Psoas muscle (tissue), 8 donors: ENCODE measurements around the gene NUBP2. TPM values are rescaled to one million over a fixed set of nuclear protein-coding genes. Genes with fewer than 3 reads are reported as not detected.

Experiments used
- ATAC-seq, 4 donors: fragments of 200-7000 bp; cut with Tn5 transposase; one replicate each; pipeline ENCODE4 v1.9.1; 2020; ENCODE audit warnings: moderate library complexity in 3 of 4, mild to moderate bottlenecking in 2 of 4
- DNase-seq, 2 donors: peaks; one replicate each; pipeline ENCODE4 v3.0.0-alpha.2; 2020
- H3K27ac ChIP-seq: fragments of 200-600 bp; one replicate; pipeline ENCODE4 v1.8.0; 2022
- H3K27me3 ChIP-seq, 3 donors: fragments of 200-600 bp in 1 of 3; one replicate each; pipeline versions ENCODE4 v1.6.1 to v1.8.0; 2013 to 2022; ENCODE audit warnings: low read length in 2 of 3, mild to moderate bottlenecking in 2 of 3, moderate library complexity in 1 of 3; ENCODE audit not compliant: insufficient read depth in 3 of 3
- H3K36me3 ChIP-seq, 2 donors: fragments of 200-600 bp in 1 of 2; one replicate each; pipeline versions ENCODE4 v1.6.1 to v1.8.0; 2013 to 2022; ENCODE audit warnings: low read depth in 1 of 2, mild to moderate bottlenecking in 1 of 2, moderate library complexity in 1 of 2; ENCODE audit not compliant: insufficient read depth in 1 of 2
- H3K4me1 ChIP-seq: fragments of 200-600 bp; one replicate; pipeline ENCODE4 v1.8.0; 2022
- H3K4me3 ChIP-seq: fragments of 200-600 bp; one replicate; pipeline ENCODE4 v1.8.0; 2022; ENCODE audit warnings: mild to moderate bottlenecking
- H3K9me3 ChIP-seq: fragments of 200-600 bp; one replicate; pipeline ENCODE4 v1.8.0; 2022
- WGBS, 3 donors: extraction: QIAGEN DNeasy Blood & Tissue Kit; methylation state at CpG; one replicate each; pipeline versions ENCODE4 v1.1.6 to v1.1.7; 2013; 5-methylcytosine and 5-hydroxymethylcytosine counted together
- intact Hi-C, 2 donors: fragments of 100-400 bp; cut with DNase I; formaldehyde crosslinking; loops; one replicate each; pipeline versions ENCODE4 v1.11.0 to v1.14.2; 2022
- polyA plus RNA-seq, 3 donors: library from polyadenylated mRNA; stranded (reverse); fragments of 200-250 nt; gene quantifications; one replicate each; pipeline ENCODE4 v1.2.3, GENCODE V29; 2013
- total RNA-seq, 4 donors: library from RNA; stranded (reverse); fragmentation: NEBNext Ultra II Directional in 2 of 4; extraction: Animal tissue kit (Norgen Biotek cat#: 25700) in 2 of 4; gene quantifications; one replicate each; pipeline versions ENCODE4 v1.2.1 to v1.2.4, GENCODE V29; 2021 to 2023
- TF ChIP-seq, protein P1 (sequence below): fragments of 200-600 bp; IDR thresholded peaks from one replicate; pipeline ENCODE4 v1.8.0; 2022; ENCODE audit warnings: antibody characterized with exemption
- donor health status: healthy with polysubstance abuse.
- donor health status: DM: no; HTN: no; CAD: no; lungs with moderate emphysema.
- donor health status: Bipolar disorder and iron deficiency.
- donor health status: healthy.
- donor health status: DM: yes; HTN: yes; CAD: no.
- donor health status: DM: no; HTN: no; CAD: no.
- donor health status: DM: no; HTN: no; CAD: no.
- donor health status: DM: yes; HTN: yes; CAD: no.

The NUBP2 gene
- total and polyA plus RNA-seq, 7 donors: 34.7 to 96.0 (median 44.7) TPM

DNA sequence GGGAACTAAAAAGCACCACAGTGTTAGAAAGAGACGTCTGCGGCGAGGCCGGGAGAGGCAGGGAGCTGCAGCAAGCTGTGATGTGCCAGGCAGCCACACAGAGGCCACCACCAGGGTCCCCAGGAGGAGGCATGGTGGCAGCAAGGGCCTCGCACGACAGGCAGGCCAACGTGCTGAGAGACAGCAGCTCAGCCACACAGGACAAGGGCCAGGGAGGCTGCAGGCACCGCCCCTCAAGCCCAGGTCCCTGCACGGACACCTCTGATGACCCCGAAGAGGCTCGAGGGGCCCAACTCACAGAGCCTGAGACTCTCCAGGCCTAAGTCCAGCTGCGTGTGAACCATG lies 38.2 kb downstream of the NUBP2 start:
- intact Hi-C loops: no loop called here
- ATAC-seq (no peak), DNase-seq (no peak)
- Histone ChIP-seq H3K4me3 (no peak overlapping the region), H3K27me3 (no peaks in the 10 kb centered on the region), H3K4me1 (peaks cover 22% of the 10 kb centered on the region), H3K36me3 (peaks cover 0 to 67% of the 10 kb centered on the region in 2 donors), H3K9me3 (no peaks in the 10 kb centered on the region), H3K27ac (no peak overlapping the region)
- 85 to 89% (median 87%) methylated on average over 12 of the region's 12 CpGs for WGBS, 3 donors
- TF ChIP-seq, protein P1, sequence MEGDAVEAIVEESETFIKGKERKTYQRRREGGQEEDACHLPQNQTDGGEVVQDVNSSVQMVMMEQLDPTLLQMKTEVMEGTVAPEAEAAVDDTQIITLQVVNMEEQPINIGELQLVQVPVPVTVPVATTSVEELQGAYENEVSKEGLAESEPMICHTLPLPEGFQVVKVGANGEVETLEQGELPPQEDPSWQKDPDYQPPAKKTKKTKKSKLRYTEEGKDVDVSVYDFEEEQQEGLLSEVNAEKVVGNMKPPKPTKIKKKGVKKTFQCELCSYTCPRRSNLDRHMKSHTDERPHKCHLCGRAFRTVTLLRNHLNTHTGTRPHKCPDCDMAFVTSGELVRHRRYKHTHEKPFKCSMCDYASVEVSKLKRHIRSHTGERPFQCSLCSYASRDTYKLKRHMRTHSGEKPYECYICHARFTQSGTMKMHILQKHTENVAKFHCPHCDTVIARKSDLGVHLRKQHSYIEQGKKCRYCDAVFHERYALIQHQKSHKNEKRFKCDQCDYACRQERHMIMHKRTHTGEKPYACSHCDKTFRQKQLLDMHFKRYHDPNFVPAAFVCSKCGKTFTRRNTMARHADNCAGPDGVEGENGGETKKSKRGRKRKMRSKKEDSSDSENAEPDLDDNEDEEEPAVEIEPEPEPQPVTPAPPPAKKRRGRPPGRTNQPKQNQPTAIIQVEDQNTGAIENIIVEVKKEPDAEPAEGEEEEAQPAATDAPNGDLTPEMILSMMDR: no peak

GRCh38 chr16:1821861-1822611 lies 39.3 kb downstream of the NUBP2 start:
- Histone ChIP-seq H3K9me3 (no peaks in the 10 kb centered on the region), H3K36me3 (peaks cover 0 to 57% of the 10 kb centered on the region in 2 donors), H3K27ac (no peak overlapping the region), H3K27me3 (no peaks in the 10 kb centered on the region), H3K4me1 (peaks cover 22% of the 10 kb centered on the region), H3K4me3 (no peak overlapping the region)
- 89 to 96% (median 91%) methylated on average over 16 to 24 of the region's 24 CpGs for WGBS, 3 donors
- TF ChIP-seq, protein P1: no peak
- ATAC-seq: no peak
- intact Hi-C loops: no loop called here
- no peak for DNase-seq

DNA sequence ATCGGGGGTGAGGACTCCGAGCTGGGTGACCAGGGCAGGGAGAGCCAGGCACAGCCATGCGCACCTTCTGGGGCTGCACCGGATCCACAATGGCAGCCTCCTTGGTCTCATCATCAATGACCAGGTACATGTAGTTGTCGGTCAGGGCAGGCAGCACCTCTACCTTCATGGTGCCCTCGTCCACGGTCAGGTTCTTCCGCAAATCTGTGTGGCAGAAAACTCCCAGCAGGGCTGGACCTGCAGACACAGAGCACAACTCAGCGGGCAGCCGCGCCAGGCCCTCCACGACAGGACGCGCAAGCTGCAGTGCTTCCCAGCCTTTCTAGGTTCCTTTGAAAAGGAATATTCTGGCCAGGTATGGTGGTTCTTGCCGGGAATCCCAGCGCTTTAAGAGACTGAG lies 40.0 kb downstream of the NUBP2 start:
- no peak for DNase-seq
- Histone ChIP-seq H3K27ac (no peak overlapping the region), H3K4me1 (peaks cover 24% of the 10 kb centered on the region), H3K9me3 (no peaks in the 10 kb centered on the region), H3K36me3 (peaks cover 0 to 53% of the 10 kb centered on the region in 2 donors), H3K27me3 (no peaks in the 10 kb centered on the region), H3K4me3 (no peak overlapping the region)
- TF ChIP-seq, protein P1: no peak
- no peak for ATAC-seq
- intact Hi-C loops: no loop called here
- WGBS, 3 donors: 91 to 94% (median 93%) methylated on average over 16 of the region's 16 CpGs

DNA sequence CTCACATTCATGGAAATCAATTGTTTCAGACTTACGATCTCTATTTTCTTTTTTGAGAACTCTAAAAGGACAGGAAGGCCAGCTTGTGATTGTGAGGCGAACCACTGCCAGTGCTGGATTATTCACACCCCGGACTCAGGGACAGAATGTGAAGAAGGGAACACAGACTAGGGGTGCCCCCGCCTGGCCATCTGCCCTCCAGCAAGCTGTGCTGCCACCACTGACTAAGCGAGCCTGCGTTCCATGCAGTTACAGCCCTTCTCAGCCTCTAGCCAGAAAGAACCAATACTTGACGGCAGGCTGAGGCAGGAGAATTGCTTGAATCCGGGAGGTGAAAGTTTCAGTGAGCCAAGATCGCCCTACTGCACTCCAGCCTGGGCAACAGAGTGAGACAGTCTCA lies 41.1 kb downstream of the NUBP2 start:
- Histone ChIP-seq H3K27ac (no peak overlapping the region), H3K27me3 (no peaks in the 10 kb centered on the region), H3K9me3 (no peaks in the 10 kb centered on the region), H3K36me3 (peaks cover 0 to 49% of the 10 kb centered on the region in 2 donors), H3K4me3 (no peak overlapping the region), H3K4me1 (peaks cover 34% of the 10 kb centered on the region)
- DNase-seq (no peak), ATAC-seq (no peak)
- 45 to 60% (median 56%) methylated on average over 9 of the region's 9 CpGs for WGBS, 3 donors
- intact Hi-C loops: no loop called here
- TF ChIP-seq, protein P1: no peak

DNA sequence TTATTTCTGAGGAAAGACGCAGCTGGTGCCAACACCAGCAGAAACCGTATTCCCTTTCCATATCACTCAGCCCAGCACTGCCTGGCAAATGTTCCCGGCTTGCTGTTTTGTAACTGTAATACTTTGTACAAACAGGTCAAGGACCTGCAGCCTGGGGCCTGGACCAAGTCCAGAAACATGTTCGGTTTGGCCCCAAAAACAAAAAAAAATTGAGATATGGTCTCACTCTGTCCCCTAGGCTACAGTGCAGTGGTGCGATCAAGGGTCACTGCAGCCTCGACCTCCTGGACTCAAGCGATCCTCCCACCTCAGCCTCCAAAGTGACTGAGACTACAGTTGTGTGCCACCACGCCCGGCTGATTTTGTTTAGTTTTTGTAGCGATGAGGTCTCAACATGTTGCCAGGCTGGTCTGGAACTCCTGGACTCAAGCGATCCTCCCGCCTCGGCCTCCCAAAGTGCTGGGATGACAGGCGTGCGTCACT lies 42.7 kb downstream of the NUBP2 start:
- intact Hi-C loops: no loop called here
- Histone ChIP-seq H3K9me3 (no peaks in the 10 kb centered on the region), H3K4me1 (peaks cover 46% of the 10 kb centered on the region), H3K36me3 (peaks cover 0 to 38% of the 10 kb centered on the region in 2 donors), H3K27me3 (no peaks in the 10 kb centered on the region), H3K4me3 (peak overlapping the region; percentile 79), H3K27ac (peak overlapping the region; percentile 90)
- ATAC-seq (no peak), DNase-seq (no peak)
- TF ChIP-seq, protein P1: no peak
- 67 to 73% (median 73%) methylated on average over 15 of the region's 15 CpGs for WGBS, 3 donors
